Lung (tissue), 12 donors: ENCODE data around the gene SNHG17. TPM values are rescaled to one million over a fixed set of nuclear protein-coding genes. Genes with fewer than 3 reads are reported as not detected.
A peak's percentile ranks its signal among the peaks of the same experiment; 100 is the strongest.

Experiments
- ATAC-seq: fragments of 200-7000 bp; cut with Tn5 transposase; one replicate; pipeline ENCODE4 v1.9.1; 2020; ENCODE audit warnings: moderate number of reproducible peaks; ENCODE audit not compliant: insufficient read depth, low FRiP score
- DNase-seq, 3 donors: peaks; one replicate each; pipeline ENCODE4 v3.0.0-alpha.2; 2013 to 2017
- H3K27ac ChIP-seq, 2 donors: one replicate each; pipeline ENCODE4 v1.5.1; 2013; ENCODE audit warnings: mild to moderate bottlenecking in 2 of 2, moderate library complexity in 2 of 2, control low read depth in 1 of 2, inconsistent platforms in 1 of 2, low read depth in 1 of 2, low read length in 1 of 2
- H3K27me3 ChIP-seq, 3 donors: one replicate each; pipeline ENCODE4 v1.5.1; 2013; ENCODE audit warnings: low read length in 2 of 3; ENCODE audit not compliant: control insufficient read depth in 3 of 3, insufficient read depth in 3 of 3
- H3K36me3 ChIP-seq, 4 donors: one replicate each; pipeline ENCODE4 v1.5.1; 2013; ENCODE audit warnings: low read length in 4 of 4, mild to moderate bottlenecking in 1 of 4, moderate library complexity in 1 of 4; ENCODE audit not compliant: control insufficient read depth in 4 of 4, insufficient read depth in 4 of 4
- H3K4me1 ChIP-seq, 5 donors: one replicate each; pipeline ENCODE4 v1.5.1; 2013; ENCODE audit warnings: low read length in 5 of 5, mild to moderate bottlenecking in 2 of 5, moderate library complexity in 1 of 5; ENCODE audit not compliant: control insufficient read depth in 5 of 5, insufficient read depth in 5 of 5
- H3K4me3 ChIP-seq: one replicate; pipeline ENCODE4 v1.5.1; 2013; ENCODE audit warnings: mild to moderate bottlenecking, control low read depth, moderate library complexity
- H3K9ac ChIP-seq, 2 donors: one replicate each; pipeline ENCODE4 v1.5.1; 2013; ENCODE audit warnings: low read length in 2 of 2, control low read depth in 1 of 2; ENCODE audit not compliant: insufficient read depth in 1 of 2
- H3K9me3 ChIP-seq, 4 donors: one replicate each; pipeline ENCODE4 v1.5.1; 2013; ENCODE audit warnings: low read length in 3 of 4, mild to moderate bottlenecking in 1 of 4, moderate library complexity in 1 of 4; ENCODE audit not compliant: control insufficient read depth in 4 of 4, insufficient read depth in 3 of 4
- CTCF ChIP-seq: IDR thresholded peaks from 2 replicates; pipeline ENCODE4 v1.5.1; 2012; ENCODE audit warnings: mild to moderate bottlenecking; ENCODE audit errors: control extremely low read depth, extremely low read depth
- WGBS, 2 donors: extraction: QIAGEN DNeasy Blood & Tissue Kit; methylation state at CpG; one replicate each; pipeline ENCODE4 v1.1.7; 2013; 5-methylcytosine and 5-hydroxymethylcytosine counted together
- polyA plus RNA-seq, 2 donors: library from polyadenylated mRNA; stranded (reverse); fragments of 200-250 nt; gene quantifications; one replicate each; pipeline ENCODE4 v1.2.1, GENCODE V29; 2013
- total RNA-seq, 2 donors: library from RNA; depleted of rRNA in 1 of 2; stranded (reverse); fragments of >200 nt in 1 of 2; gene quantifications; one replicate each; pipeline ENCODE4 v1.2.1, GENCODE V29; 2014 to 2021
- donor health status: control.
- donor health status: control.
- donor health status: Bipolar disorder and iron deficiency.
- donor health status: healthy.
- donor health status: DM: yes; HTN: yes; CAD: no.

SNHG17 gene
- total and polyA plus RNA-seq, 4 donors = 11.9 to 52.4 (median 34.0) TPM

- Histone ChIP-seq H3K9ac (peak overlapping the region; percentile 58 to 78), H3K27ac (peak overlapping the region; percentile 88 to 94), H3K4me3 (peak overlapping the region; percentile 94), H3K9me3 (no peaks in the 10 kb centered on the region), H3K4me1 (peaks cover 0 to 10% (median 3%) of the 10 kb centered on the region in 5 donors), H3K27me3 (peaks cover 0 to 3% (median 0%) of the 10 kb centered on the region in 3 donors), H3K36me3 (peaks cover 0 to 14% (median 11%) of the 10 kb centered on the region in 4 donors)
- WGBS, 2 donors = 2% methylated on average over 51 to 56 of the region's 56 CpGs
- ATAC-seq (peak; percentile 96), DNase-seq (peak; percentile 89 to 97 (median 91))
- peak; percentile 91 for TF ChIP-seq CTCF
Observed at GRCh38 chr20:38446441-38447209, 11.5 kb upstream of the SNHG17 start.

- Histone ChIP-seq H3K4me1 (peaks cover 0 to 10% (median 3%) of the 10 kb centered on the region in 5 donors), H3K27me3 (peaks cover 0 to 3% (median 0%) of the 10 kb centered on the region in 3 donors), H3K4me3 (no peak overlapping the region), H3K27ac (peak overlapping the region in 1 of 2 donors; percentile 18), H3K9ac (no peak overlapping the region), H3K36me3 (peaks cover 0 to 14% (median 8%) of the 10 kb centered on the region in 4 donors), H3K9me3 (no peaks in the 10 kb centered on the region)
- DNase-seq = no peak
- ATAC-seq = no peak
- WGBS, 2 donors = 76 to 83% methylated on average over 6 of the region's 6 CpGs
- TF ChIP-seq CTCF = no peak
Observed at GRCh38 chr20:38445901-38446425, 10.8 kb upstream of the SNHG17 start.

GRCh38 chr20:38445381-38445796 lies 10.3 kb upstream of the SNHG17 start:
- ATAC-seq (no peak), DNase-seq (no peak)
- WGBS, 2 donors = 84 to 89% methylated on average over 3 of the region's 3 CpGs
- Histone ChIP-seq H3K27ac (no peak overlapping the region), H3K4me1 (peaks cover 0 to 10% (median 3%) of the 10 kb centered on the region in 5 donors), H3K9me3 (no peaks in the 10 kb centered on the region), H3K9ac (no peak overlapping the region), H3K27me3 (peaks cover 0 to 3% (median 0%) of the 10 kb centered on the region in 3 donors), H3K36me3 (peaks cover 0 to 12% (median 7%) of the 10 kb centered on the region in 4 donors), H3K4me3 (no peak overlapping the region)
- TF ChIP-seq CTCF = no peak
